ENCODE data around the gene PTPRT.

DNA sequence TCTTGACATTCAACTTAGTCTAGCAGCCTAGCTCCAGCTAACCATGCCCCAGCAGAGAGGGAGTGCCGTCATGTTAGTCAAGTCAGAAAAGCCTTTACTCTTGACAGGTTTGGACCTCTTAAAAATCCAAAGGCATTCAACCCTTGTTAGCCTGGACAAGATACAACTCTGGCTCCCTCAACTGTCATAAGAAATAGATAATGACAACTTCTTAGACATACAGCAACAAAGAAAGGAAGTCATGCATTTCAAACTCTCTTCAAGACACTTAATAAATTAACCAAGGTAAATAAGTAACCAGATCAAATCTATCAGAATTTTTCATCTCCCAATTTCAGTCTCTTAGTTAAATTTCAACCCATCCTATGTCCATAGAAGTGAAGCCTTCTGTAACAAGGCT is 22.7 kb downstream of the PTPRT start:
- TF ChIP-seq, protein P1, sequence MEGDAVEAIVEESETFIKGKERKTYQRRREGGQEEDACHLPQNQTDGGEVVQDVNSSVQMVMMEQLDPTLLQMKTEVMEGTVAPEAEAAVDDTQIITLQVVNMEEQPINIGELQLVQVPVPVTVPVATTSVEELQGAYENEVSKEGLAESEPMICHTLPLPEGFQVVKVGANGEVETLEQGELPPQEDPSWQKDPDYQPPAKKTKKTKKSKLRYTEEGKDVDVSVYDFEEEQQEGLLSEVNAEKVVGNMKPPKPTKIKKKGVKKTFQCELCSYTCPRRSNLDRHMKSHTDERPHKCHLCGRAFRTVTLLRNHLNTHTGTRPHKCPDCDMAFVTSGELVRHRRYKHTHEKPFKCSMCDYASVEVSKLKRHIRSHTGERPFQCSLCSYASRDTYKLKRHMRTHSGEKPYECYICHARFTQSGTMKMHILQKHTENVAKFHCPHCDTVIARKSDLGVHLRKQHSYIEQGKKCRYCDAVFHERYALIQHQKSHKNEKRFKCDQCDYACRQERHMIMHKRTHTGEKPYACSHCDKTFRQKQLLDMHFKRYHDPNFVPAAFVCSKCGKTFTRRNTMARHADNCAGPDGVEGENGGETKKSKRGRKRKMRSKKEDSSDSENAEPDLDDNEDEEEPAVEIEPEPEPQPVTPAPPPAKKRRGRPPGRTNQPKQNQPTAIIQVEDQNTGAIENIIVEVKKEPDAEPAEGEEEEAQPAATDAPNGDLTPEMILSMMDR (conservative IDR thresholded peaks at IDR 0.05; ENCODE audit: low read depth in 2 of 2): no peak
- TF ChIP-seq CREB1 (CRISPR knock-in tag; IDR thresholded peaks at IDR 0.05; ENCODE audit: low read depth) (no peak), JUNB (IDR thresholded peaks at IDR 0.05; ENCODE audit: unreplicated experiment) (no peak), ZNF331 (CRISPR knock-in tag; IDR thresholded peaks at IDR 0.05; ENCODE audit: low read depth) (no peak)
- TF ChIP-seq, protein P2, sequence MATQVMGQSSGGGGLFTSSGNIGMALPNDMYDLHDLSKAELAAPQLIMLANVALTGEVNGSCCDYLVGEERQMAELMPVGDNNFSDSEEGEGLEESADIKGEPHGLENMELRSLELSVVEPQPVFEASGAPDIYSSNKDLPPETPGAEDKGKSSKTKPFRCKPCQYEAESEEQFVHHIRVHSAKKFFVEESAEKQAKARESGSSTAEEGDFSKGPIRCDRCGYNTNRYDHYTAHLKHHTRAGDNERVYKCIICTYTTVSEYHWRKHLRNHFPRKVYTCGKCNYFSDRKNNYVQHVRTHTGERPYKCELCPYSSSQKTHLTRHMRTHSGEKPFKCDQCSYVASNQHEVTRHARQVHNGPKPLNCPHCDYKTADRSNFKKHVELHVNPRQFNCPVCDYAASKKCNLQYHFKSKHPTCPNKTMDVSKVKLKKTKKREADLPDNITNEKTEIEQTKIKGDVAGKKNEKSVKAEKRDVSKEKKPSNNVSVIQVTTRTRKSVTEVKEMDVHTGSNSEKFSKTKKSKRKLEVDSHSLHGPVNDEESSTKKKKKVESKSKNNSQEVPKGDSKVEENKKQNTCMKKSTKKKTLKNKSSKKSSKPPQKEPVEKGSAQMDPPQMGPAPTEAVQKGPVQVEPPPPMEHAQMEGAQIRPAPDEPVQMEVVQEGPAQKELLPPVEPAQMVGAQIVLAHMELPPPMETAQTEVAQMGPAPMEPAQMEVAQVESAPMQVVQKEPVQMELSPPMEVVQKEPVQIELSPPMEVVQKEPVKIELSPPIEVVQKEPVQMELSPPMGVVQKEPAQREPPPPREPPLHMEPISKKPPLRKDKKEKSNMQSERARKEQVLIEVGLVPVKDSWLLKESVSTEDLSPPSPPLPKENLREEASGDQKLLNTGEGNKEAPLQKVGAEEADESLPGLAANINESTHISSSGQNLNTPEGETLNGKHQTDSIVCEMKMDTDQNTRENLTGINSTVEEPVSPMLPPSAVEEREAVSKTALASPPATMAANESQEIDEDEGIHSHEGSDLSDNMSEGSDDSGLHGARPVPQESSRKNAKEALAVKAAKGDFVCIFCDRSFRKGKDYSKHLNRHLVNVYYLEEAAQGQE (IDR thresholded peaks at IDR 0.05; ENCODE audit: unreplicated experiment): no peak
